GM19238 (cell line): ENCODE results near the gene BUB3.

Source experiments
- DNase-seq: peaks from one replicate; pipeline ENCODE4 v3.0.0; 2011; ENCODE audit warnings: low spot score; ENCODE audit not compliant: insufficient read length

Gene BUB3

DNA sequence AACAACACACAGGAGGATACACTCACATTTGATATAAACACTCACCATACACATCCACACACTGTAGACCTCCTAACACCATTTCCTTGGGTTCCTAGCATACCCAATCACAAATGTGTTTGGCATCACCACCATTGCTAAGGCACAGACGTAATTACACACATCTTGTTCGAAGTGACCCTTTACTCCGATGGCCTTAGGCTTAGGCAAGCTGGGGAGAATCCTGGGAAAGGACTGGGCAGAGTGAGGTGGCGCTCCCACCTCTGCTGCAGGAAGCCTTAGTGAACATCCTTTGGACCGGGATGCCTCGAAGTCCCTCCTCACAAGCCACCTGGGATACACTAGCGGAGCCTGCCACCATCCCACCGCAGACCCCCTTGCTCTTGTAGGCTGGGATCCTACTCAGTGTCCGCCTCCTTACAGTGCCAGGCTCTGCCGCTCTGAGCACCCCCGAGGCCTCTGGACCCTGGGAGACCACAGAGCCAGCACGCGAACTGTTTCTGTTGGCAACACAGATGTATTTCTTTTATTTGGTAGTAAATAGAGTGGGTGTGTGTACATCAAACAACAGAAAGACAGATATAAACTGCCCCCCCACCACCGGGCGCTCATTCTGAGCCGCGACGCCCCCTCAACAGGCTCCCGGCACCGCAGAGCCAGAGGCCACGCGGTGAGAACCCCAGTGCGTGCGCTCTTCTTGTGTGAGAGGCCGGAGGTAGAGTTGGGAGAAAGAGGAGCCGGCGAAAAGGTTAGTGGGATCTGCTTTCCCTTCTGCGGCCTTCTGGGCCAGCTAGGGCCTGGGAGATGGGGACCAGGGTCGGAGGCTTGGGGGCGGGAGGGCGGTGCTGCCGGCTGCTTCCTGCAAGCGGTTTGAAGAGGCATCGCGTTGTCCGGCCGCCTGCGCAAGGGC is 12.2 kb upstream of the BUB3 start:
- DNase-seq, result no peak

DNA sequence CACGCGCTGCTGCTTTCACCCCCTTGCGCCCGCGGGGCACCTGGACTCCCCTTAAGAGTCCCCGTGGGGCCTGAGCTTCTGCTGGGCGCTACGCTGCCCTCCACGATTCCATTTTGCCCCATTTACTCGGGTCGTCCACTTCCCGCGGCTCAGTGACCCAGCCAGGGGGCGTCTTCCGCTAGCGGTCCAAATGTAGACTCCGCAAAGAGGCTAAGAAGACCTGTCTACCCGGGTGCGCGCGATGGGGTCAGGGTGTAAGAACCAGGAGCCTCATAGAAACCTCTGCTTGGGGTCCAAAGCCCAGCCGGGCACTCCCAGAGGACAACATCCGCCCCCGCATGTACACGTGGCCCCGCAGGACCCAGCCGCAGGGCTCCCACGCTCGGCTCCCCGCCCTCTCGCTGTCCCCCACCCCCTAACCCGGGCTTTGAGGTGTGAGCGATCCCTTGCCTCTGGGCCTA is 11.5 kb upstream of the BUB3 start:
- no peak for DNase-seq

DNA sequence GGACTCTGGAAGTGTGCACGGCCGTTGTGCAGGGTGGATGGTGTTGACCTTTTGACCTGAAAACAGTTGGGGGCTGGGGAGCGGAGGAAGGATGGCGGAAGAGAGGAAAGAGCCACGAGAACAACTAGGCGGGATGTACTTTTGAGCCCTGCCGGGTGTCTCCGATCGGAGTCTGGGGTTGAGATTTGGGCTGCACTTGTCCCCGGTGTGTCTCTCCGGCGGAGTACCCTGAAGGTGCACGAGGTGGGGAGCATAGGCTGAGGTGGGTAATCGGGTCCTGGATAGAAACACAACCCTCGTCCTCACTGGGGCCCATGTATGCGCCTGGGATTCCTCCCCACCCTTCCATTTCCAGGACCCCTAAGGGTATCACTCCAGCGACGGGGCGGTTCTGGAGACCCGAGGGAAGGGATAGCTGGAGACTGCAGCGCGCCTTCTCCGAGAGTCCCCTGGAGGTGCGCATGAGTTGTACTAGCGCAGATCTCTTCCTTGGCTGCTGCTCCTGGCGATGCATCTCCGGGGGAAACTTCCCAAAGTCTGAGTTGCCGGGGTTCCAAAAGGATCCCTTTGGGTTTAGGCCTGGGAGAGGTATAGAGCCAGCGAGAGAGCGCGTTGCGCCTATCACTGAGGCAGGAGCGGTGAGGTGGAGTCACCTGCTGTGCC is 10.9 kb upstream of the BUB3 start:
- no peak for DNase-seq

DNA sequence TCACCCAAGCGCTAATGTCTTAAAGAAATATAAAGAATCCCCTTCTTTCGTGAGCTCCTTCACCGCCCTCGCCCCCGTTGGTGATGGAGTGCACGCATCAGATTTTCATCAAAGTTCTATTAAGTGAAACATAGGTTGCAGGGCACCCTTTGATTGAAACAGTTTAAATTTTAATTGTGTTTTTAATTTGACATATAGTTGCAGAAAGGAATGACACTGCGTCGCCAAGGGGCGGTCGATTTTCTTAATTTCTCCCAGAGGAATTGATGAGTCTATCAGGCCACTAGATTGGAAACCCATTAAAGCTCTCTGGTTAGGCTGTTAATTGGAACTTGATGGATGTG is 10.4 kb upstream of the BUB3 start:
- DNase-seq, result no peak

DNA sequence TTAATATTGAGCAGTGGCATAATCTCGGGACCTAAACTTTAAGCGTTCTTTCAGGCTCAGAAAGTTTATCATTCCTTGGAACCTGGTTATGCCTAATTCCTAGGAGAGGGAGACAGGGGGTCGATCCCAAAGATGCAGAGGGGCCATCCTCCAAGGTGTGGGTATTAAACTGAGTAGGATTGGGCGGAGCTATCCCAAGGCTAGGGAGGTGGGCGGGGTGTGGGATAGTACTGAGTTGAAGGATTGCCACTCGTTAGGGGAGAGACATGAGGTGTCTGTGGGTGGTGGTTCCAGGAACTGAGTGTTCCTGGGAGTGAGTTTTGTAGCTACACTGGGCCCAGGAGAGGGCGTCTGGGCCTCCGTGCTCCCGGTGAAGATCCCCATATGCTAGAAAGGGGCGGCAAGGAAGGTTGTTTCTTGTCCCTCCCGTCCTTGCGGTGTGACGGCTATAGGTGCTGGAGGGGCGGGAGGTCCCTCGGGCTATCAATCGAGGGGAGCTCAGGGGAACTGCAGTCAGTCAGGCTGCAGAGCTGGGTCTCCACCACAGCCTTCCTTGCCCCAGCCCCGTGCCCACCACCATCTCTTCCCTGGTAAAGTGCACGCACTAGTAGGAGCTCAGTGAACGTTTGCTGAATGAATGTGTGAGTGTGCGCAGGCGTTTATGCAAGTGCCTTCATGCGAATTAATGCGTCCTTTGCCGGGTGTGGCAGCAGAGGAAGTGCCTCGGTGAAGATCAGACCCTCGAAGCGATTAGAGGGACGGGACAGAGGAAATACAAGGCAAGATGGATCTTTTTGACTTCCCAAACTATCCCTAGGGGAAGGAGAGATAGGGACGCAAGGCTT is 9.3 kb upstream of the BUB3 start:
- no peak for DNase-seq

DNA sequence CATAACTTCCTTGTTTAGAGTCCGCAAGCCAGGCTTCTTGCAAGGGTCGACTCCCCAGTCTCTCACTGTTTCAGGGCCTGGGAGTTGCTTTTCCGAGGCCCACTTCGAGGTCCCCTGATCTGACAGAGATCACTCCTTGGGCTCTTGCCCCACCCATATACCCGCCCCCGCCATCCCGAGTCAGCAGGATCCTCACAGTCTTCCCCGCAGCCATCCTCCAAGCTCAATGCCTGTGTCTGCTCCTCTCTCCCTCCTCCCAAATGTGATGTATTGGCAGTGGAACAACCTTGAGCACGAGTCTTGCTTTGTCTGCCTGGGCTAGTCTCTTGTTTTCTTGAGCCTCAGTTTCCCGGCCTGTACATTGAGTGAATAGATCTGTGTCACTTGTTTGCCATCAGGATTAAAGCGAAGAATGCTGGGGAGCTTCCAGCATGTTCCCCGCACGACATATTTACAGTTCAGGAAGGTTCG is 8.6 kb upstream of the BUB3 start:
- DNase-seq, result no peak

DNA sequence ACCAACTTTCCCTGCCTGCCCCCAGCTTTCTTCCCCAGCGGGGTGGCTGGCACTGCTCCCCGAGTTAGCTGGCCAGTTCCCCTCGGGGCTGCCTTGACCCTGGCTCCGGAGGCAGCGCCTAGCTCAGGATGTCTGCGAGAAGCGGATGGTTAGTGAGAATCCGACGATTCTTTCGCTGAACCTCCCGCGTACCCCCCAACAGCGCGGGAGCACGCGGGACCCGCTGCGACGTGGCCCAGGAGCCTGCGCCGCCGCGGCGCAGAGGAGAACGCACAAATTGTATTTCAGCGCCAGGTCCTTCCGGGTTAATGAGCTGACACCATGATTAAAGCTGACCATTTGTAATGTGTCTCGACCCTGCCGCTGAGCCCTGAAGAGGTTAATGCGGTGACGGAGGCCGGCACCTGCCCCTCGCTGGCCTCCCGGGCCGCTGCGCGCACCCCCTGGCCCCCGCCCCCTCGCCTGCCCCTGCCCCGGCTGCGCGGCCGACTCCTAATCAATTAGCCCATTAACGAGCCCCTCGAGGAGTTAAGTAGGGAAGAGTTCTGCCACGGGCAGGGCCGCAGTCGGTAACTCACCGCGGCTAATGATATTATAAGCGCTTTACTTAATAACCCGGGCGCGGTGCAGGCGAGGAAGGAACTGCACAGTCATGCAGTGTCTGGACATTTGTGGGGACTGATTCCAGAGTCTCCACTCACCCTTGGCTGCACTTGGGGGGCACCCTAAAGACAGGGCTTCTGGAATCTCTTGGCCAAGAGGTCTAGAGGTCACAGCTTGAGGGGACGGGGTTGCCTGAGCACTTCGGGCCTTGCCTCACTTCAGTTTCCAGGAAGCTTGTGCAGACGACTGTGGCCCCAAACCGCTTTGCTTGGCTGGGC is 7.9 kb upstream of the BUB3 start:
- DNase-seq, result no peak

DNA sequence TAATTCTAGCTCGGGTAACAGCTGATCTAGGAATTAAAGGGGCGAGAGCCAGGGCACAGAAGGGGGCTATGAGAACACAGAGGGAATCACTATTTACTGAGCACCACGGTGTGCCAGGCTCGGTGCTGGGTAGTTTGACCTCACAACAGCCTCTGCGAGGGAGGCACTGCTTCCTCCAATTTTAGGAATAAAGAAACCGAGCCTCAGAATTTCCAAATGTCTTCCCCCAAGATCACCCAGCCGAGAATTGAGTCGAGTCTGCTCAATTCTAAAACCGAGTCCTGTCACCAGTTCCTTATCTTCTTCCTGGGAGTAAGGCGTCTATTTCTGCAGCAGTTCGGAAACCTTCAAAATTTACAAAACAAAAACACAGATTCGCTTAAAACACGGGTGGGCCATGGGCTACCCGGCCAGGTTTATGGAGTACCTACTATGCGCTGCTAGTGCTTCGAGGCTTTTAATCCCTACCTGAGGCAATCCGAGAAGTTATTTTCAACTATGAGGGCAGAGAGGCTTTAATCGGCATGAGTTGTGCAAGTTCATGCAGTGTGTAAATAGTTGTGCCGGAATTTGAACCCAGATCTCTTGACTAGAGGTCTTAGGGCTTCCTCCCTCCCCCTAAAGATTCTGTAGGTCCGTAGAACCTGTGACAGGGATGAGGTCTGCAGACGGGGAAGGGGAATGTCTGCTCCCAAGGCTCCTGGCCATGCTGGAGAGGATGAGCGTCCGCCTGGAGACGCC is 7.1 kb upstream of the BUB3 start:
- DNase-seq, result no peak

DNA sequence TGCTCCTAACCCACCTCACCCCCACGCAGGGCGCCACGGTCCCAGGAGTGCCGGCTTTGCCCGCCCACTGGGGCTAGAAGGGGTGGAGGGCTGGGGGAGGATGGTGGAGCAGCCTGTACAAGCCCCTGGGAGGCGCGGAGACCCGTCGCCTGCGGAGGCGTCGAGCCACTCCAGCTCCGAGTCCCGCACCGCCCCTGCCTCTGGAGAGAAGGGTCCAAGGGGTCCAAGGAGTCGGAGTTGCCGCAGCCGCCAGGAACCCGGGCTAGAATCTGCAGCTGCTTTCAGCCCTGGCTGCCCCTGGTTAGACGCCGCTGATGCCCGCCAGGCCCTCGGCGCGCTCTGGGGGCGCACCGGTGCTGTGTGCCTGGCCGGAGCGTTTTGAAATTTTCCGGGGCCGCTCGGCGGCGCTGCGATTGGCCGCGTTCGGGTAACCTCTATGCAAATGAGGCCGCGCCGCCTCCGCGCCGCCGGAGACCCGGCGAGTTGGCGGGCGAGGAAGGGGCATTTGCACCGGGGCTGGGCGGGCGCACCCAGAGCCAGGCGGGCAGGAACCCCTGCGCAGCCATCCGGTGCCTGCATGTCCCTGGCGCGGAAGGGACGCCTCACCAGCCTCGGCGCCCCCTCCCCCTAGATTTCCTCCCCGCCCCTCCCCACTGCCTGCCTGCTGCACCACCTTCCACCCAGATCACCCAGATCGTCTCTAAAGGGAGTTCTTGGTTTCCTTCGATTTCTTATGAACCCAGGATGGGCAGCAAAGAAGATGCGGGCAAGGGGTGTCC is 6.4 kb upstream of the BUB3 start, which contains the start of gene HMX2:
Gene HMX2 (plus strand): TSS at position 502 of the 779 bp plus-strand sequence. CDS start 243 bp downstream, at position 745.
- no peak for DNase-seq

DNA sequence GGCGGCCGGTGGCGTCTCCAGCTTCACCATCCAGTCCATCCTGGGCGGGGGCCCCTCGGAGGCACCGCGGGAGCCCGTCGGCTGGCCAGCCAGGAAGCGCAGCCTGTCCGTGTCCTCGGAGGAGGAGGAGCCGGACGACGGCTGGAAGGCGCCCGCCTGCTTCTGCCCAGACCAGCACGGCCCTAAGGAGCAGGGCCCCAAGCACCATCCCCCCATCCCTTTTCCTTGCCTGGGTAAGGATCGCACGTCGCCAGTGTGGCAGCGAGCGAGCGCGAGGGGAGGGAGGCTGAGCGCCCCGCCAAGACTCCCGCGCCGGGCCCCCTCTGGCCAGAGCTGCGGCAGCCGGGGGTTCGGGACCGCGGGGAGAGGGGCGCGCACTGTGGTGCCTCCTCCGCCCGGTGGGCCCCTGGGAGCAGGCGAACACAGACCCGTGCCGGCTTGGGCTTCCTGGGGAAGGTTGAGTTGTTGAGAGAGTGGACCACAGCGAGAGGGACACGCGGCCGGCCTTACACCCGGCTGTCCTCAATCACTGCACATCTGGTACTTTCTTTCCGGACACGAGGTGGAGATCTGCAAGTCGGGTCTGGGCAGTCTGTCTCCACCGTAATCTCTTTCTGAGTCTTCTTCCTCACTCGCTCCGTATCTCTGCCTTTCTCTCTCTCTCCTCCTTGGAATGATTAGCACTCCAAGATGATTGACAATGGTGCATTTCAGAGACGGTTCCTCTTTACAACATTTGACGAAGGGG is 5.6 kb upstream of the BUB3 start:
- no peak for DNase-seq

DNA sequence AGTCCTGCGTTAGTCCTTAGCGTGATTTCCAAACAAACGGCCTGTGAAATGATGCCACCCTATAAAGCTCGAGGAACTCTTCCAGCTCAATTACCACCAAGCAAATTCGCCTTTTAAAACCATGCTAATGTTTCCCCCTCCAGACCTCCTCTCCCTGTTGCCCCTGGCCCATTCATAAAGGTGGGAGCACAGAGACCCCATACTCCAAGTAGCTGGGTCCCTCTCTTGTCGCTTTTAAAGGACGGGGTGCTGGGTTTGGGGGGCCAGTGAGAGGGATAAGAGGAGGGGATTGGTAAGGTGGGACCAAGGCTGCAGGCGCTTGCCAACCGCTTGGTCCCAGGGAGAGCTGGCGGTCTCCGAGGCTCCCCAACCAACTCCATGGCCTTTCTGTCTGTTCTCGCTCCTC is 5.0 kb upstream of the BUB3 start:
- no peak for DNase-seq

DNA sequence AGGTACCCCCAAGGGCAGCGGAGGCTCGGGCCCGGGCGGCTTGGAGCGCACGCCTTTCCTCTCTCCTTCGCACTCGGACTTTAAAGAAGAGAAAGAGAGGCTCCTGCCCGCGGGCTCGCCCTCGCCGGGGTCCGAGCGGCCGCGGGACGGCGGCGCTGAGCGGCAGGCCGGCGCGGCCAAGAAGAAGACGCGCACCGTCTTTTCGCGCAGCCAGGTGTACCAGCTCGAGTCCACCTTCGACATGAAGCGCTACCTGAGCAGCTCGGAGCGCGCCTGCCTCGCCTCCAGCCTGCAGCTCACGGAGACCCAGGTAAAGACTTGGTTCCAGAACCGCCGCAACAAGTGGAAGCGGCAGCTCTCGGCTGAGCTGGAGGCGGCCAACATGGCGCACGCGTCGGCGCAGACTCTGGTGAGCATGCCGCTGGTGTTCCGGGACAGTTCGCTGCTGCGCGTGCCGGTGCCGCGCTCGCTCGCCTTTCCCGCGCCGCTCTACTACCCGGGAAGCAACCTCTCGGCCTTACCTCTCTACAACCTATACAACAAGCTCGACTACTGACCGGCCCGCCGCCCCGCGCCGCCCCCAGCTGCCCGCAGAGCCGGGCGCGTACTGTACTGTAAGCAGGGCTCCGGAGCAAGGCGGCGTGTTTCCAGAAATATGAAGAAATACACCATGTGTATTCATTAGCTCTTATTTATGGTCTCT is 4.5 kb upstream of the BUB3 start:
- no peak for DNase-seq

DNA sequence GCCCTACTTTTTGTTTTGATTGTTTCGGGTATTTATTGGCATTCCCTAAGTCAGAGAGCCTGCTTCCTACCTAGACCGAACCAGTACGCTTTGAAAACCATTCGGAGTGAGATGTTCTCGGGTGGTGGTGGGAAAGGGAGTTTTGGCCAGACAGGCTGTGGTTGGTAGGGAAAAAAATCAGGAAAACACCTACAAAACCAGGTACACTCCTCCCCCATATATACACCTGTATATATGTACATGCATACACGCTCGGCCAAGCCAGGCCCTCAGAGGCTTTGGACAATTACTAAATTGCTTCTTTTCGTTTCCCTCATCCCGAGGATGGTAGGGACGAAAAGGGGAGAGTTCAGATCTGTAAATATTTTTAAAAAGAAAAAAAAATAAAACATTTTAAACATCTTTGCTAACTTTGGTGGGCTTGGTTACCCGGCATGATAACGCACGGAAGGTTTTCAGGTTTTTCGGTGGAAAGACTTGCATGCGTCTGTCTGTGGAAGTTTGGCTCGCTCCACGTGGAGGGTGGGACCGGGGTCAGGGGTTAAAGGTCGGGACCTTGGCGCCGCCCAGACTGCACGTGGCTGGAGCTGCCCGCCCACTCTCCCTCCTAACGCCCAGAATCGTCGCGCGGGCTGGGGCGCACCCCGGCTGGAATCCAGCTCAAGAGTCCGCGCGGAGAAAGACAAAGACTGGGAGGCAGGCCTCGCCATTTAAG is 3.8 kb upstream of the BUB3 start:
- DNase-seq, result no peak

DNA sequence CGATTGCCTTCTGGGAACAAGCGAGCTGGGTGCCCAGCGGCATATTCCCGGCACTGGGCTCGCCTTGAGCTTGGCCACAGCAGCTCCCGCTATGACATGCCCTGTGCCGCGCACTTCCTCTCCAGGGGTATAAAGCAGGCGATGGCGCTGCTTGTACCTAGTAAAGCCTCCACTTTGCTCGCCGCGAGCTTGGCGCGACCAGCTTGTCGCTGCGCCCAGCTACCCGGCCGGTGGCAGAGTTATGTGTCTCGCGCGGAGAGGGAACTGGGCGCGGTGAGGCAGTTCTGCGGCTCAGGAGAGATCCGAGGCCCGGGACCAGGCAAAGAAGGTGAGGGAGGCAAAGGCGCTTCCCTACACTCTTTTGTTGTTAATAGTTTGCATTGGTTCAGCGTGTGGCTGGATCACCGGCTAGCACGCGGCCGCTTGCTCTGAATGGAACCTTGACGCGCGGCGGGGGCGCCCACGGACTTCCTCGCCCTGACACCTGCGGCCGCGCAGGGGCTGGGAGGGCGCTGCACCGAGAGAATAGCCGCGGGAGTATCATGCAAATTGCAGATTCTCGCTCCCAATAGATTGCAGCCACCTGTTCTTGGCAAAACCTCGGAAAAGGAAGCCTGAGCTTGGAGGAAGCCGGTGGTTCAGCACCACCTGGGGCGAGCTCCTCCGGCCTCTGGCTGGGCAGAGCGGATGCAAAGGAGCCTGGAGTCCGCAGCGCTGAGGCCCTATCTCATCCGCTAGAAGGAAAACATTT is 3.0 kb upstream of the BUB3 start:
- no peak for DNase-seq

DNA sequence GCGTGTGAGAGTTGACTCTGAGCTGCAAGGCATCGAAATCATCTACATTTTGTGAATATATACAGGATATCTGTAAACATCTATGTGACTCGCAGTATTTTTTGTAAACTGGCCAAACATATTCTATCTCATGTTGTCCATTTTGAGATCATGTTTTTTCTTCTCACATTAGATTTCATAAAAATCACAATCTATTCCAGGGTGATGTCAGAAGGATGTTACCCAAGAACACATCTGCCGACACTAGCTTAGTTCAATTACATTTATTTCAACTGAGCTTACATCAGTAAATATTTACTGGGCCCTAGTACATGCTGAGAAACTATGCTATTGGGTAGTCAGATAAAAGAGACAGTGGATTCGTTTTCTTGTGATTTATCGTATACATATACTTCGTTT is 2.5 kb upstream of the BUB3 start:
- DNase-seq, result no peak

DNA sequence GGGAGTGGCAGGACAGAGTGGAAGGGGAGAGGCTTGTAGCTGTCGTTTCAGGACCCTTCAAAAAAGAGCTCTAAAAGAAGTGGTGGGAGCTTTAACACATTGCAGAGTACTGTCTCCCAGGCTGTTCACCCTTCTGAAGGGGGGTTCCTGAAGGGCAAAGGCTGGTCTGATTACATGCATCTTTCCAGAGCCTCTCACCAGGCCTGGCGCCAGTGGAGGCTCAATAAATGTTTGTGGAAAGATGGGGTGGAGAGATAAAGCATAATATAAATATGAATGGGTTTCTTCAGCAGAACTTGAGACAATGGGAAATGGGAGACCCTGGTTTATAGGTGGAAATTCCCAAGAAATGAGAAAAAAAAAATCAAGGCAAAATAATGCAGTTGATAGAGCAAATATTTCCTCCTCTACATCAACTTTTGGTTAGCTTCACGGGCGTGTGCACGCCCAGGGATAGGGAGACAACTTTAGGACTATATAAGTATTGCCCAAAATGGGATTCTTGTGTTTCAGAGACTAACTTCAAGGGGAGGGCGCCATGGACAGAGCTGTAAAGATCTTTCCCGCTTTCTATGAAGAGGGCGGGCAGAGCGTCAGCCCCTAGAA is 613 bp upstream of the BUB3 start:
- DNase-seq, result no peak
